ENCODE results near the gene MAD1L1. TPM values are rescaled to one million over a fixed set of nuclear protein-coding genes. Genes with fewer than 3 reads are reported as not detected.

MAD1L1 gene
- total RNA-seq, 1 experiment from 2014 or later = 38.5 TPM

GRCh38 chr7:2009541-2010001 lies 223.2 kb downstream of the MAD1L1 start:
- intact Hi-C loops (cut with micrococcal nuclease) = no loop called here
- H3K79me2 ChIP-seq (ENCODE audit: insufficient read depth, low read length) = no peaks in the 10 kb centered on the region
- ChIA-PET RAD21 (ENCODE audit: low non-redundant PET in 1 of 2, low total read pairs in 2 of 2, uncharacterized antibody in 2 of 2, unreplicated experiment in 2 of 2) (no interaction called here), POLR2A (no interaction called here), CTCF (no interaction called here)
- H3K9ac ChIP-seq (ENCODE audit: low read length) = no peak overlapping the region
- no peaks in the 10 kb centered on the region for H3K9me2 ChIP-seq (ENCODE audit: insufficient read depth)
- H3K27ac ChIP-seq (ENCODE audit: low read depth, low read length) = no peak overlapping the region
- H2AFZ ChIP-seq (ENCODE audit: low read depth, low read length, poor library complexity, severe bottlenecking) = no peak overlapping the region
- H3K4me3 ChIP-seq (replicated peaks in 1 of 2; ENCODE audit: low read depth in 1 of 2, low read length in 2 of 2) = no peak overlapping the region
- DNase-seq (ENCODE audit: low read depth, low spot score) (no peak), ATAC-seq (no peak)
- no TSS peak for BruUV-seq (replicated peaks)
- no peaks in the 10 kb centered on the region for H4K20me1 ChIP-seq (ENCODE audit: insufficient read depth)
- TF ChIP-seq YY1 (IDR thresholded peaks at IDR 0.05; ENCODE audit: extremely low read depth, insufficient replicate concordance, low read depth, low read length) = no peak
- no peak for TF ChIP-seq ZFX (IDR thresholded peaks at IDR 0.05)
- TF ChIP-seq EZH2phosphoT487 (IDR thresholded peaks at IDR 0.05; ENCODE audit: borderline replicate concordance) = no peak
- TF ChIP-seq EGR1 (IDR thresholded peaks at IDR 0.05; ENCODE audit: low read depth) = no peak
- TF ChIP-seq FOSL1 (IDR thresholded peaks at IDR 0.05; ENCODE audit: low read depth) = no peak
- no peak for TF ChIP-seq CBX3 (IDR thresholded peaks at IDR 0.05; ENCODE audit: low read depth)
- TF ChIP-seq CEBPB (IDR thresholded peaks at IDR 0.05; ENCODE audit: low read depth) = no peak
- TF ChIP-seq ELF1 (IDR thresholded peaks at IDR 0.05; ENCODE audit: borderline replicate concordance, low read depth) = no peak
- TF ChIP-seq ZBTB33 (IDR thresholded peaks at IDR 0.05; ENCODE audit: extremely low read depth, insufficient replicate concordance, low read length) = no peak
- no peak for TF ChIP-seq RAD21 (IDR thresholded peaks at IDR 0.05; ENCODE audit: low read depth)
- TF ChIP-seq SIN3A (IDR thresholded peaks at IDR 0.05; ENCODE audit: low read depth) = no peak
- TF ChIP-seq POLR2AphosphoS5 (IDR thresholded peaks at IDR 0.05; ENCODE audit: low read depth, low read length) = no peak
- H3K4me1 ChIP-seq (ENCODE audit: control insufficient read depth in 1 of 2, insufficient read depth in 2 of 2, low read length in 2 of 2) = no peaks in the 10 kb centered on the region
- no peak overlapping the region for H3K4me2 ChIP-seq (ENCODE audit: low read length)
- H3K36me3 ChIP-seq (ENCODE audit: control insufficient read depth in 1 of 2, insufficient read depth in 2 of 2, low read length in 2 of 2) = no peaks in the 10 kb centered on the region
- H3K27me3 ChIP-seq (ENCODE audit: insufficient read depth, low read length) = no peaks in the 10 kb centered on the region
- no peaks in the 10 kb centered on the region for H3K9me3 ChIP-seq (ENCODE audit: control insufficient read depth in 1 of 2, insufficient read depth in 1 of 2, low read depth in 1 of 2, low read length in 2 of 2)
